Middle frontal gyrus (tissue), 1 donor: ENCODE measurements around the gene DGKQ.

Source experiments
- DNase-seq: peaks from one replicate; pipeline ENCODE4 v3.0.0-alpha.2; 2015; ENCODE audit warnings: low spot score; ENCODE audit errors: extremely low spot score

Gene DGKQ

GRCh38 chr4:995311-996026 lies 22.1 kb upstream of the DGKQ start:
- no peak for DNase-seq

- no peak for DNase-seq
These were observed 20.0 kb upstream of the DGKQ start, which contains the start of gene SLC26A1 for GRCh38 chr4:993111-994029. TSS of gene SLC26A1 (minus strand) at chr4:993404. CDS start at chr4:991703, 1,701 bp downstream.

DNA sequence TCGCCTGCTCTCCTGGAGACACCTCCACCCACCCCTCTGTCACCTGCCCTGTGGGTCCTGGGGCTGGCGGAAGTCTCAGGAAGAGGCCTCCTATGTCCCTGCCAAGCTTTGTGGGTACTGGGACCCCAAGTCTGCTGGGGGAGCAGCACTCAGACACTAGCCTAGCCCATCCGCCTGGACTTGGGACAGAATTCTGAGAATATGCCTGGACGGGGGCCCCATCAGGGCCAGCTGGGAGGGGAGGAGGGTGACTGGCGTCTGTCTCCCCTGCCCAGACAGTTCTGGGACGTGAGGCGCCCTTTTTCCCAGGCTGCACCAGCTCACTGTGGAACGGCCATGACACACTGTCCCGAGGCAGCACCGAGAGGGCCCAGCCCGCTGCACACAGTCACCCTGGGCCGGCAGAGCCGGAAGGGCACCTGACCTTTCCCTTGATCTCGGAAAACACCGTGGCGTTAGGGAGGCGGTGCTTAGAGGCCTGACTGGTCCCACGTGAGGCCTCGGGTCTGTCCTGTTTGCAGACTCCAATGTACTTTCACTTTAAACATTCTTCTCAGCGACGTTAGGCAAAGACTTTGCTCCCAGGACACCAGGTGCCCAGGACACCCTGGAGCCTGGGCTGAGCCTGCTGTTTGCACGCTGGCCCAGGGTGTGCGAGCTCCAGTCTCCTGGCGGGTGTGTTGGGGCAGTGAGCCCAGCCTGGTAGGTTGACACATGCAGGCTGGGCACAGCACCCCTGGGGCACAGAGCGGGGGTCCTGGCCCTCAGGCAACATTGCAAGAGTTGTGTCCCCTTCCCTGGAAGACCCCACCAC lies 19.1 kb upstream of the DGKQ start:
- no peak for DNase-seq

DNA sequence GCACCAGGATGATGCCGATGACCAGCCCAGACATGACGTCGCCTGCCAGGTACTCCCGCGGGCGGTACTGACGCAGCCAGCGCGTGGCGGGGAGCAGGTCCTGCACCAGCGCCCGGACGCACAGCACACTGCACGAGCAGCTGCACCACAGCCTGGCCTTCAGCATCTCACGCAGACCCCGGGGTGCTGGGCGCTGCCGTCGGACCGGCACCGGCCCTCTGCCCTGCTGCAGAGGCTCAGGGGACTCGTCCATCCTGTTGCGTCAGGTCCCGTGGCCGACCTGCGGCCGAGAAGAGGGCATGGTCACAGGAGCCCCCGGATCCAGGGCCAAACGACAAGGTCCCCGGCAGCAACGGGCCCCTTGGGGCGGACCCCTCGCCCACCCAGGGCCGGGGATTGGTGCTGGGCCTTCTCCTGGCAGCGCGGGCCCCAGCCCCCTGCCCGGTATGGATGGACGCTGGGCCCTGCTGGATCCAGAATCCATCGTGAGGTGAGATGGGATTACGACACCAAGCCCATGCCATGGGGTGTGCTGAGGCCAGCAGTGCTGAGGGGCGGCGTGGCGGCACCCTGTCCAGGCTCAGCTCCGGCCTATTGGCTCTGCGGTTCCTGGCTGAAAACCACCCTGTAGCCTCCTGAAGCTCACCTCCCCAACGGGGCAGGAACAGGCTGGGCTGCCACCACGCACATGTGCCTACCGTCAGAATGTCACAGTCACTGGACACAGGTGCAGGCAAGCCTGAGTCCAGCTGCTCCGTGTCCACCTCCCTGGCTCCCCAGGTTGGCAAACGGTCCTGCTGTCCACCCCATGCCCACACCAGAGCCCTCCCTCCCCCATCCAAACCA lies 18.3 kb upstream of the DGKQ start:
- DNase-seq = no peak

DNA sequence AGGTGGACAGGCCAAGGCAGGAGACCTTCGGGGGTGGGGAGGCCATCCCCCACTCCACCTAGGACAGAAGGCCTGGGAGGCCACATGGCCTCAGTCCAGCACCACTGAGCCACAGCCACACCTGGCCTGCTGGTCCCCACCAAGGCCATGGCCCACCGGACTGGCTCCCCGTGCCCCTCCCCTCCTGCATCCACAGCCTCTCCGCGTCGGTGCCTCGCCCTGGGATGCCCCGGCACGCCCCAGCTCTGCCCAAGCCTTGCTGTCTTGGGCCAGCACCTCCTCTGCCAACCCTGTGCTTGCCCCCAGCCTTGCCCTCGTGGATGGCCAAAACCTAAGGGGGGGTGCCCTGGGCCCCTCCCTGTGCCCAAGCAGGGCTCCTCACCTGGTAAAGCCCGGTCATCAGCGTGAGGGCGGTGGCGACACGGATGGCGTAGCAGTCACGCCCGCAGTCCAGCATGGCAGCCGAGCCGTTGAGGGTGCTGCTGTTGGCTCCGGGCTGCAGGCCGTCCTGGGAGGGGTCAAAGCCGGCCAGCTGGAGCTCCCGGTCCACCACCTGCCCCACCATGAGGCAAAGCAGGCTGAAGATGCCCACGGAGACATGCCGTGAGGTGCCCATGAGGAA lies 17.5 kb upstream of the DGKQ start:
- DNase-seq = no peak

GRCh38 chr4:989722-990471 lies 16.5 kb upstream of the DGKQ start:
- DNase-seq = no peak

DNA sequence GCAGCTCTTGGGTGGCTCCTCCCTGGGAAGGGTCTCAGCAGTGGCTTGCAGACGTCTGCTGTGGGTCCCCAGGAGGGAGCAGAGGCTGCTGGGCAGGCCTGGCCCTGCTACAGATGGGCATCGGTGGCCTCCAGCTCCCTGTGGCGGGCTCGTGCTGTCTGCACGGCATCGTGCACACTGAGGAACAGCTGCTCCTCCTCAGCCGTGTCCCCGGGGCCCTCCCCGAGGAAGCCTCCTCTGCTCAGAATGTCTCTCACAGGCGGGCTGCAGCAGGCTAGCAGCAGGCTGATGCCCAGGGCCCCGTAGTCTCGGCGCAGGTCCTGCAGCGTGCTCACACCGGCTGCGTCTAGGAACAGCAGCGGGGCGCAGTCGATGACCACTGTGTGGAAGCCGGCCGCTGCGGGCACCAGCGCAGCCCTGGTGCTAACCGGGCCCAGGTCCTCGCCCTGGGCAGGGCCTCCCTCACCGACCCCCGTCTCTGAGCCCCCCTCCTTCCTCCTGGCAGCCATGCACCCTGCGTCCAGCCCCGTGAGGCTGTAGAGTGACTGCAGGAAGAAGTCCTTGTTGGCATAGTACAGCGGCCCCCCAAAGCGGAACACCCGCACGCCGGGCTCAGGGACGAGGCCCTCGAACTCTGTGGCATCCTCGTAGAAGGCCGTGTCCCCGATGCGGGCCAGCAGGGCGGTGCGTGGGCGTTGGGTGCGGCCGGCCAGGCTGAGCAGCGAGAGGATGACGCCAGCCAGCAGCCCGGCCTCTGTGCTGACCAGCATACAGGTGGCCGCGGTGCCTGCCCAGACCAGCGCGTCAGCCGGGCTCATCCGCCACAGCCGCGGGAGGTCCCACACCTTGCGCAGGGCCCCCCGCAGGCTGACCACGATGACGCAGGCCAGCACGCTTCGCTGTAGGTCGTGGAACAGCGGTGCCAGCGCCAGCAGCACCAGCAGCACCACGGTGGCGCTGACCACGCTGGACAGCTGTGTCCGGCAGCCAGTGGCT lies 15.7 kb upstream of the DGKQ start:
- no peak for DNase-seq

- DNase-seq = no peak
These were observed 14.5 kb upstream of the DGKQ start for GRCh38 chr4:987624-988513.

- DNase-seq = peak; percentile 71
These were observed 13.7 kb upstream of the DGKQ start, which contains the start of gene IDUA for GRCh38 chr4:986879-987623. TSS of gene IDUA (plus strand) at chr4:987044. CDS start at chr4:987085, 41 bp downstream.

DNA sequence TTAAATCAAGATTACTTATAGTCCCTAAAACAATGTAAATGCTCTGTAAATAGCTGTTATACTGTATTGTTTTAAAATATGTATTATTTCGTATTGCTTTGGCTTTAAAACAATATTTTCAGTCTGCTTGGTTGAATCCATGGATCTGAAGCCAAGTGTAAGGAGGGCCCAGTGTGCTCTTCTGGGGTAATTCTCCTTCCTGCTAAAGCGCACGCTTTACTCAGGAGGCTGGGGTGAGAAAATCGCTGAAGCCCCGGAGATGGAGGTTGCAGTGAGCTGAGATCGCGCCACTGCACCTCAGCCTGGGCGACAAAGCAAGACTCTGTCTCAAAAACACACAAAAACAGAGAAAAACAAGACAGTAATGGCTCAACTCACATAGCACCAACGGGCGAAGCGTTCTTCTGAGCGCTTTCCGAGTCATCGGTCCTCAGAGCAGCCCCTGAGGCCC lies 13.1 kb upstream of the DGKQ start:
- no peak for DNase-seq

GRCh38 chr4:985123-985830 lies 11.9 kb upstream of the DGKQ start:
- DNase-seq = no peak

GRCh38 chr4:984336-985054 lies 11.1 kb upstream of the DGKQ start:
- DNase-seq = no peak

DNA sequence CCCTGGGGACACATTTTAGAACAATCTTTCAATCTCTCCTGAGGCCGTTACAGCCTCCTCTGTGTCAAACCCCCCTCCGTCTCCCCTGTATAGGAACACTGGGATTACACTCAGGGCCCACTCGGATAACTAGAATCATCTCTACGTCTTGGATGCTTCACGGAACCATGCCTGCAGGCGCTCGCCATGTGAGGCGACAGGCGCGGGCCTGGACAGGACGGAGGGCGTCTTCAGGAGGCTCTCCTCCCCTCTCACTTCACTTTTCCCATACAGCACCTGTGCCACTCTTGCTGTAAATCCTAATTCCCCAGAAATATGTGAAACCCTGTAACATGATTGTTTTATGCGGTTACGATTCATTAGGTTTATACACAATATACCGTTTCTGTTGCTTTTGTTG lies 9.4 kb upstream of the DGKQ start:
- DNase-seq = no peak

DNA sequence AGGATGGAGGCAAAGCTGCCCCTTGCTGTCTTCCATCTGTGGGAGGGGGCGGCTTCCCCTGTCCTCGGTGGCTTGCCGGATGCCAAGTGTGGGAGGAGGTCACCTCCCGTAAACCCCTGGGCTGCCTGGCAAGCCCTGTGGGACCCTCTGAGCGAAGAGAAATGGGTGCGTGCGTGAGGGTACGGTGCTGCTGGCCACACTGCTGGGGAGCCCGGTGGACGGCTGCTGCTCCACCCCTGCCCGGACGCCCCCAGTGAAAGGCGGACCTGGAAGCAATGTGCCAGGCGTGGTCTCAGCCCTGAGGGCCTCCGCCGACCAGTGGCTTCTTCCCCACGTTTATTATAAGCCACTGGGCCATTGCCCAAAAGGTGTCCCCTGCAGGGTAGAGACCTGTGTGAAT lies 8.9 kb upstream of the DGKQ start:
- no peak for DNase-seq
